GM18519 (cell line): ENCODE measurements around the gene TCF23.
"Not testable (repeated sequence)": the region's sequence is repeated elsewhere in the genome, so short reads cannot be mapped to it uniquely, and the experiment has no call there.

ENCODE experiments used
- ATAC-seq: cut with Tn5 transposase; IDR thresholded peaks from one replicate; pipeline ENCODE4 v1.9.1; 2021; ENCODE audit warnings: mild to moderate bottlenecking, moderate library complexity; ENCODE audit not compliant: unreplicated experiment, low FRiP score

The TCF23 gene

GRCh38 chr2:27184115-27184514, 35.3 kb downstream of the TCF23 start:
- no peak for ATAC-seq

- no peak for ATAC-seq
These were observed 36.7 kb downstream of the TCF23 start for GRCh38 chr2:27185331-27186026.

GRCh38 chr2:27186613-27187345, 38.0 kb downstream of the TCF23 start:
- no peak for ATAC-seq

- ATAC-seq = no peak
These were observed 41.2 kb downstream of the TCF23 start for GRCh38 chr2:27189989-27190388.

GRCh38 chr2:27191070-27191829, 42.4 kb downstream of the TCF23 start:
- ATAC-seq = no peak

GRCh38 chr2:27194538-27195354, 45.9 kb downstream of the TCF23 start:
- no peak for ATAC-seq

- ATAC-seq = not testable (repeated sequence)
These were observed 47.0 kb downstream of the TCF23 start for GRCh38 chr2:27195799-27196198.

- ATAC-seq = not testable (repeated sequence)
These were observed 49.3 kb downstream of the TCF23 start for GRCh38 chr2:27198068-27198467.

GRCh38 chr2:27198627-27199026, 49.8 kb downstream of the TCF23 start:
- no peak for ATAC-seq

- no peak for ATAC-seq
These were observed 50.4 kb downstream of the TCF23 start for GRCh38 chr2:27199241-27199640.

- ATAC-seq = no peak
These were observed 52.9 kb downstream of the TCF23 start for GRCh38 chr2:27201675-27202074.

GRCh38 chr2:27202854-27203253, 54.0 kb downstream of the TCF23 start:
- ATAC-seq = no peak

- no peak for ATAC-seq
These were observed 54.9 kb downstream of the TCF23 start for GRCh38 chr2:27203741-27204140.

GRCh38 chr2:27204566-27204965, 55.8 kb downstream of the TCF23 start:
- ATAC-seq = no peak

- no peak for ATAC-seq
These were observed 56.4 kb downstream of the TCF23 start for GRCh38 chr2:27205206-27205605.

- no peak for ATAC-seq
These were observed 57.5 kb downstream of the TCF23 start for GRCh38 chr2:27206346-27206745.
